ENCODE results near the gene RAD21L1.
"Not testable (repeated sequence)": the region's sequence is repeated elsewhere in the genome, so short reads cannot be mapped to it uniquely, and the experiment has no call there.

Gene RAD21L1

GRCh38 chr20:1210501-1210900 lies 15.3 kb upstream of the RAD21L1 start:
- Histone ChIP-seq H3K9me3 (ENCODE audit: control insufficient read depth, insufficient read depth, low read depth, low read length) (no peaks in the 10 kb centered on the region), H3K27ac (ENCODE audit: low read depth, low read length) (no peak overlapping the region), H3K4me3 (ENCODE audit: low read depth, low read length) (no peak overlapping the region), H3K36me3 (ENCODE audit: control insufficient read depth, insufficient read depth, low read length) (no peaks in the 10 kb centered on the region), H3K9ac (ENCODE audit: low read length) (no peak overlapping the region), H3K27me3 (ENCODE audit: control insufficient read depth, insufficient read depth, low read length) (peaks cover 8% of the 10 kb centered on the region), H3K4me1 (ENCODE audit: control insufficient read depth, insufficient read depth, low read length) (peaks cover 9% of the 10 kb centered on the region)

GRCh38 chr20:1212023-1212422 lies 13.8 kb upstream of the RAD21L1 start:
- peaks cover 19% of the 10 kb centered on the region for H3K4me1 ChIP-seq (ENCODE audit: control insufficient read depth, insufficient read depth, low read length)
- H3K4me3 ChIP-seq (ENCODE audit: low read depth, low read length), result no peak overlapping the region
- 0 out of 2 replicates have a peak, but pooled peaks cover 4% of the 10 kb centered on the region for H3K9me3 ChIP-seq (ENCODE audit: control insufficient read depth, insufficient read depth, low read depth, low read length)
- H3K27ac ChIP-seq (ENCODE audit: low read depth, low read length), result no peak overlapping the region
- no peaks in the 10 kb centered on the region for H3K36me3 ChIP-seq (ENCODE audit: control insufficient read depth, insufficient read depth, low read length)
- H3K9ac ChIP-seq (ENCODE audit: low read length), result peak overlapping the region; percentile 14
- peaks cover 8% of the 10 kb centered on the region for H3K27me3 ChIP-seq (ENCODE audit: control insufficient read depth, insufficient read depth, low read length)

GRCh38 chr20:1212607-1213396 lies 13.0 kb upstream of the RAD21L1 start:
- peaks cover 8% of the 10 kb centered on the region for H3K27me3 ChIP-seq (ENCODE audit: control insufficient read depth, insufficient read depth, low read length)
- peak overlapping the region; percentile 14 for H3K9ac ChIP-seq (ENCODE audit: low read length)

GRCh38 chr20:1214838-1215261 lies 11.0 kb upstream of the RAD21L1 start:
- Histone ChIP-seq H3K36me3 (ENCODE audit: control insufficient read depth, insufficient read depth, low read length) (no peaks in the 10 kb centered on the region), H3K4me1 (ENCODE audit: control insufficient read depth, insufficient read depth, low read length) (peaks cover 19% of the 10 kb centered on the region), H3K4me3 (ENCODE audit: low read depth, low read length) (no peak overlapping the region), H3K27ac (ENCODE audit: low read depth, low read length) (no peak overlapping the region), H3K9me3 (ENCODE audit: control insufficient read depth, insufficient read depth, low read depth, low read length) (0 out of 2 replicates have a peak, but pooled peaks cover 4% of the 10 kb centered on the region), H3K27me3 (ENCODE audit: control insufficient read depth, insufficient read depth, low read length) (peaks cover 8% of the 10 kb centered on the region; the same call in 1 of the 2 replicates), H3K9ac (ENCODE audit: low read length) (no peak overlapping the region)

More at GRCh38 chr20:1212607-1213396, 13.0 kb upstream of the RAD21L1 start:
- Histone ChIP-seq H3K9me3 (ENCODE audit: control insufficient read depth, insufficient read depth, low read depth, low read length) (0 out of 2 replicates have a peak, but pooled peaks cover 4% of the 10 kb centered on the region), H3K4me1 (ENCODE audit: control insufficient read depth, insufficient read depth, low read length) (peaks cover 19% of the 10 kb centered on the region), H3K4me3 (ENCODE audit: low read depth, low read length) (no peak overlapping the region), H3K27ac (ENCODE audit: low read depth, low read length) (no peak overlapping the region), H3K36me3 (ENCODE audit: control insufficient read depth, insufficient read depth, low read length) (no peaks in the 10 kb centered on the region)

GRCh38 chr20:1215386-1216170 lies 10.3 kb upstream of the RAD21L1 start:
- Histone ChIP-seq H3K9me3 (ENCODE audit: control insufficient read depth, insufficient read depth, low read depth, low read length) (0 out of 2 replicates have a peak, but pooled peaks cover 4% of the 10 kb centered on the region), H3K9ac (ENCODE audit: low read length) (no peak overlapping the region), H3K4me1 (ENCODE audit: control insufficient read depth, insufficient read depth, low read length) (peaks cover 19% of the 10 kb centered on the region), H3K27ac (ENCODE audit: low read depth, low read length) (no peak overlapping the region), H3K4me3 (ENCODE audit: low read depth, low read length) (no peak overlapping the region), H3K36me3 (ENCODE audit: control insufficient read depth, insufficient read depth, low read length) (no peaks in the 10 kb centered on the region), H3K27me3 (ENCODE audit: control insufficient read depth, insufficient read depth, low read length) (peaks cover 8% of the 10 kb centered on the region; the same call in 1 of the 2 replicates)

GRCh38 chr20:1216527-1217427 lies 9.1 kb upstream of the RAD21L1 start:
- not testable (repeated sequence) for H3K27ac ChIP-seq (ENCODE audit: low read depth, low read length); H3K4me3 ChIP-seq (ENCODE audit: low read depth, low read length); H3K27me3 ChIP-seq (ENCODE audit: control insufficient read depth, insufficient read depth, low read length); H3K9me3 ChIP-seq (ENCODE audit: control insufficient read depth, insufficient read depth, low read depth, low read length); H3K36me3 ChIP-seq (ENCODE audit: control insufficient read depth, insufficient read depth, low read length); H3K9ac ChIP-seq (ENCODE audit: low read length)
- peaks cover 19% of the 10 kb centered on the region for H3K4me1 ChIP-seq (ENCODE audit: control insufficient read depth, insufficient read depth, low read length)

GRCh38 chr20:1222750-1223149 lies 3.1 kb upstream of the RAD21L1 start:
- H3K36me3 ChIP-seq (ENCODE audit: control insufficient read depth, insufficient read depth, low read length); H3K9ac ChIP-seq (ENCODE audit: low read length); H3K9me3 ChIP-seq (ENCODE audit: control insufficient read depth, insufficient read depth, low read depth, low read length); H3K27ac ChIP-seq (ENCODE audit: low read depth, low read length); H3K4me1 ChIP-seq (ENCODE audit: control insufficient read depth, insufficient read depth, low read length); H3K4me3 ChIP-seq (ENCODE audit: low read depth, low read length): not testable (repeated sequence)
- H3K27me3 ChIP-seq (ENCODE audit: control insufficient read depth, insufficient read depth, low read length), result peaks cover 24% of the 10 kb centered on the region

GRCh38 chr20:1224205-1224890 lies 1.5 kb upstream of the RAD21L1 start:
- Histone ChIP-seq H3K27ac (ENCODE audit: low read depth, low read length) (no peak overlapping the region), H3K4me1 (ENCODE audit: control insufficient read depth, insufficient read depth, low read length) (0 out of 2 replicates have a peak, but pooled peaks cover 3% of the 10 kb centered on the region), H3K27me3 (ENCODE audit: control insufficient read depth, insufficient read depth, low read length) (peaks cover 36% of the 10 kb centered on the region), H3K36me3 (ENCODE audit: control insufficient read depth, insufficient read depth, low read length) (no peaks in the 10 kb centered on the region), H3K4me3 (ENCODE audit: low read depth, low read length) (no peak overlapping the region), H3K9ac (ENCODE audit: low read length) (no peak overlapping the region), H3K9me3 (ENCODE audit: control insufficient read depth, insufficient read depth, low read depth, low read length) (no peaks in the 10 kb centered on the region)

- Histone ChIP-seq H3K27me3 (ENCODE audit: control insufficient read depth, insufficient read depth, low read length) (peaks cover 43% of the 10 kb centered on the region), H3K27ac (ENCODE audit: low read depth, low read length) (no peak overlapping the region), H3K36me3 (ENCODE audit: control insufficient read depth, insufficient read depth, low read length) (no peaks in the 10 kb centered on the region), H3K9ac (ENCODE audit: low read length) (no peak overlapping the region), H3K4me3 (ENCODE audit: low read depth, low read length) (peak overlapping the region; percentile 86), H3K4me1 (ENCODE audit: control insufficient read depth, insufficient read depth, low read length) (0 out of 2 replicates have a peak, but pooled peaks cover 3% of the 10 kb centered on the region), H3K9me3 (ENCODE audit: control insufficient read depth, insufficient read depth, low read depth, low read length) (no peaks in the 10 kb centered on the region)
Measured at GRCh38 chr20:1225263-1225782, 521 bp upstream of the RAD21L1 start.

GRCh38 chr20:1229541-1229940 lies 3.7 kb downstream of the RAD21L1 start:
- Histone ChIP-seq H3K27me3 (ENCODE audit: control insufficient read depth, insufficient read depth, low read length) (peaks cover 38% of the 10 kb centered on the region), H3K9ac (ENCODE audit: low read length) (no peak overlapping the region), H3K36me3 (ENCODE audit: control insufficient read depth, insufficient read depth, low read length) (no peaks in the 10 kb centered on the region), H3K27ac (ENCODE audit: low read depth, low read length) (no peak overlapping the region), H3K4me3 (ENCODE audit: low read depth, low read length) (no peak overlapping the region), H3K4me1 (ENCODE audit: control insufficient read depth, insufficient read depth, low read length) (0 out of 2 replicates have a peak, but pooled peaks cover 3% of the 10 kb centered on the region), H3K9me3 (ENCODE audit: control insufficient read depth, insufficient read depth, low read depth, low read length) (no peaks in the 10 kb centered on the region)
